MM.1S (cell line): ENCODE data around the gene ZNF205.

Source experiments
- DNase-seq: peaks from one replicate; pipeline ENCODE4 v3.0.0-alpha.2; 2015
- H2AFZ ChIP-seq: fragments of 300-600 bp; sonication (generic); 2 replicates; pipeline ENCODE4 v1.6.0; 2016; ENCODE audit warnings: antibody characterized with exemption, low read length
- H3F3A ChIP-seq: fragments of 300-600 bp; sonication (generic); 2 replicates; pipeline ENCODE4 v1.6.1; 2016; ENCODE audit warnings: mild to moderate bottlenecking, antibody characterized with exemption, low read length, moderate library complexity, mixed read lengths; ENCODE audit not compliant: insufficient read depth
- H3K27ac ChIP-seq: fragments of 300-600 bp; sonication (generic); 2 replicates; pipeline ENCODE4 v1.5.1; 2016; ENCODE audit warnings: mild to moderate bottlenecking, low read length
- H3K27me3 ChIP-seq: fragments of 300-600 bp; sonication (generic); replicated peaks from 2 replicates; pipeline ENCODE4 v1.6.0; 2016; ENCODE audit warnings: low read length; ENCODE audit not compliant: insufficient read depth
- H3K36me3 ChIP-seq: fragments of 300-600 bp; sonication (generic); replicated peaks from 2 replicates; pipeline ENCODE4 v1.6.1; 2016; ENCODE audit warnings: mild to moderate bottlenecking, low read length, mixed read lengths; ENCODE audit not compliant: insufficient read depth
- H3K4me1 ChIP-seq: fragments of 300-600 bp; sonication (generic); 2 replicates; pipeline ENCODE4 v1.6.1; 2016; ENCODE audit warnings: low read length, mixed read lengths
- H3K4me2 ChIP-seq: fragments of 300-600 bp; sonication (generic); 2 replicates; pipeline ENCODE4 v1.6.0; 2016; ENCODE audit warnings: low read depth, low read length
- H3K4me3 ChIP-seq: fragments of 300-600 bp; sonication (generic); 2 replicates; pipeline ENCODE4 v1.5.1; 2016; ENCODE audit warnings: low read length, mixed read lengths
- H3K79me2 ChIP-seq: fragments of 300-600 bp; sonication (generic); 2 replicates; pipeline ENCODE4 v1.6.1; 2016; ENCODE audit warnings: mixed run types, low read length, mixed read lengths
- H3K9ac ChIP-seq: fragments of 300-600 bp; sonication (generic); 2 replicates; pipeline ENCODE4 v1.6.1; 2016; ENCODE audit warnings: low read length, mixed read lengths
- H3K9me2 ChIP-seq: fragments of 300-600 bp; sonication (generic); replicated peaks from 2 replicates; pipeline ENCODE4 v1.6.1; 2016; ENCODE audit warnings: mild to moderate bottlenecking, low read length, mixed read lengths; ENCODE audit not compliant: insufficient read depth
- H3K9me3 ChIP-seq: fragments of 300-600 bp; sonication (generic); replicated peaks from 2 replicates; pipeline ENCODE4 v1.6.1; 2016; ENCODE audit warnings: mild to moderate bottlenecking, low read length, mixed read lengths; ENCODE audit not compliant: insufficient read depth
- H4K20me1 ChIP-seq: fragments of 300-600 bp; sonication (generic); 2 replicates; pipeline ENCODE4 v1.6.1; 2016; ENCODE audit warnings: mild to moderate bottlenecking, low read length, moderate library complexity, mixed read lengths; ENCODE audit not compliant: insufficient read depth
- EZH2 ChIP-seq: fragments of 300-600 bp; sonication (generic); optimal IDR thresholded peaks from 2 replicates; pipeline ENCODE3; 2017; ENCODE audit warnings: low read depth, mild to moderate bottlenecking, antibody characterized with exemption, low read length, mixed read lengths
- EZH2phosphoT487 ChIP-seq: fragments of 300-600 bp; sonication (generic); IDR thresholded peaks from 2 replicates; pipeline ENCODE4 v1.6.1; 2018; ENCODE audit warnings: antibody characterized with exemption, low read length
- TF ChIP-seq, protein P1 (sequence below): fragments of 300-600 bp; sonication (generic); IDR thresholded peaks from 2 replicates; pipeline ENCODE4 v1.5.1; 2016; ENCODE audit warnings: antibody characterized with exemption, low read length, mixed read lengths

The ZNF205 gene

DNA sequence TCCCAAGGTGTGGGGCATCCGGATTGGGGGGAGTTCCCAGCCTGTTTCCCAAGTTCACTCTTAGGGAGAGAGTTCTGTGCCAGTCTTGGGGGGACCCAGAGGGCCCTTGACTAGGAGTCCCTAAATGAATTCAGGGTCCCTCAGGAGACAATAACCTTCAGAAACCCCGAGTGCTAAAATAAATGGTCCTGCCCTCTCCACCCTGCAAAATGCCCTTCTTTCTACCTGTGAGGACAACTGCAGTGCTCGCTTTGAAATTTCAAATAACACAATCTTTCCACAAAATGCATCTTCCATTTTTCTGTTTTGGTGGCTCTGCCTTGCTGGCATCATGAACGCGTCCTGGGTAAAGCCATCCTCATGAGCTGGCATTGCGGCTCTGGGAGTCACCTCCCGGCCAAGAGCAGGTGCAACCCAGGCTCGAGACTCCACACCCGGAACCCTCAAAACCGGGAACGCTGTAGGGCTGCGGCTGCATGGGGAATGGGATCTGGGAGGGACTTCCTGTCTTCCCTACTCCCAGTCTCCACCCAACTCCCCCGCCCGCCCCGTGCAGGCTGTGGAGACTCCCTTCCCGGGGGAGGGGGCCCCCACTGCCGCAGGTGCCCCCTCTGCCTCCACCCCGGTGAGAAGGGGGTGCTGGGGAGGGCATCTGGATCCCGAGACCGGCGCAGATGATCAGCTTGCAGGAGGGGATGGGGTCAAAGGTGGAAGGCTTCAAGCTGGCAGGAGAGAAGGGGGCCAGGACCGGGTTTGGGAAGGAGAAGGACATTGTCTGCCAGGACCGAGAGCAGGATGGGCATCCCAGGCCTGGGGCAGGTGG lies at the start of gene ZNF205:
TSS of gene ZNF205 (plus strand) at position 529 of the 823 bp plus-strand sequence. CDS start 845 bp downstream, outside the sequence.
- H3K4me3 ChIP-seq = peak within 1 kb of the TSS; percentile 70
- H3K9me2 ChIP-seq = no peaks in the 10 kb centered on the region
- TF ChIP-seq EZH2phosphoT487 (no peak), EZH2 (no peak)
- TF ChIP-seq, protein P1, sequence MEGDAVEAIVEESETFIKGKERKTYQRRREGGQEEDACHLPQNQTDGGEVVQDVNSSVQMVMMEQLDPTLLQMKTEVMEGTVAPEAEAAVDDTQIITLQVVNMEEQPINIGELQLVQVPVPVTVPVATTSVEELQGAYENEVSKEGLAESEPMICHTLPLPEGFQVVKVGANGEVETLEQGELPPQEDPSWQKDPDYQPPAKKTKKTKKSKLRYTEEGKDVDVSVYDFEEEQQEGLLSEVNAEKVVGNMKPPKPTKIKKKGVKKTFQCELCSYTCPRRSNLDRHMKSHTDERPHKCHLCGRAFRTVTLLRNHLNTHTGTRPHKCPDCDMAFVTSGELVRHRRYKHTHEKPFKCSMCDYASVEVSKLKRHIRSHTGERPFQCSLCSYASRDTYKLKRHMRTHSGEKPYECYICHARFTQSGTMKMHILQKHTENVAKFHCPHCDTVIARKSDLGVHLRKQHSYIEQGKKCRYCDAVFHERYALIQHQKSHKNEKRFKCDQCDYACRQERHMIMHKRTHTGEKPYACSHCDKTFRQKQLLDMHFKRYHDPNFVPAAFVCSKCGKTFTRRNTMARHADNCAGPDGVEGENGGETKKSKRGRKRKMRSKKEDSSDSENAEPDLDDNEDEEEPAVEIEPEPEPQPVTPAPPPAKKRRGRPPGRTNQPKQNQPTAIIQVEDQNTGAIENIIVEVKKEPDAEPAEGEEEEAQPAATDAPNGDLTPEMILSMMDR = no peak
- H3K9me3 ChIP-seq = no peaks in the 10 kb centered on the region
- peak within 1 kb of the TSS; percentile 68 for H2AFZ ChIP-seq
- no peak within 1 kb of the TSS for H3K27ac ChIP-seq
- no peaks in the 10 kb centered on the region for H3F3A ChIP-seq
- no peaks in the 10 kb centered on the region for H4K20me1 ChIP-seq
- no peaks in the 10 kb centered on the region for H3K79me2 ChIP-seq
- no peaks in the 10 kb centered on the region for H3K36me3 ChIP-seq
- no peak for DNase-seq
- H3K27me3 ChIP-seq = peaks cover 8% of the 10 kb centered on the region
- peak within 1 kb of the TSS; percentile 49; the same call in 1 of the 2 replicates for H3K9ac ChIP-seq
- H3K4me2 ChIP-seq = peak within 1 kb of the TSS; percentile 86
- H3K4me1 ChIP-seq = peaks cover 9% of the 10 kb centered on the region

DNA sequence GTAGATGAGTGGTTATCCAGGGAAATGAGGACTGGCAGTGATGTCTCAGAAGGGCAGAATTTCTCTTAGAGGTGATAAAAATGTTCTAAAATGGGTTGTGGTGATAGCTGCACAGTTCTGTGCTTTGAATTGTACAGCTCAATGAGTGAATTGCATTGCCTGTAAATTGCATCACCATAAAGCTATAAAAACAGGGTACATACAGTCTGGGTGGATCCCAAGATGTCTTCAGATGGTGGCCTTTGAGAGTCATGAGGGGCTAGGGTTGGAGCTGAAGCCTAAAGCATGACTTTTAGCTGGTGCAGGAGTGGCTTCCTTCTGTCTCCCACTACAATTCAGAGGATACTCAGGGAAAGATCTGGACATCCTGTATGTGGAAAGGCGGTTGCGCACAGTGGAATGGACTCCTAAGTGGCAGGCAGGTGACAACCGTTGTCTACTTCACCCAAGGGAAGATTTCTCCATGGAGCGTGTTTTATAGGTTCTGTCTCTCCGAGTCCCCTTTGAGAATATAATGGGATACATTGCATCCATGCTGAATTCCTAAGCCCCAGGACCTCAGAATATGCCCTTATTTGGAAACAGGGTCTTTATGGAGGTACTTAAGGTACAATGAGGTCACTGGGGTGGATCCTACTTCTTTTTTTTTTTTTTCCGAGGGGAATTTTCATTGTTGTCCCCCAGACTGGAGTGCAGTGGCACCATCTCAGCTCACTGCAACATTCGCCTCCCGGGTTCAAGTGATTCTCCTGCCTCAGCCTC lies 48.6 kb upstream of the ZNF205 start:
- H3K9me2 ChIP-seq = no peaks in the 10 kb centered on the region
- no peak overlapping the region for H3K4me2 ChIP-seq
- no peak for DNase-seq
- H3K9ac ChIP-seq = no peak overlapping the region
- H3F3A ChIP-seq = no peaks in the 10 kb centered on the region
- TF ChIP-seq EZH2 (no peak), EZH2phosphoT487 (no peak)
- TF ChIP-seq, protein P1 = no peak
- no peaks in the 10 kb centered on the region for H3K36me3 ChIP-seq
- H4K20me1 ChIP-seq = no peaks in the 10 kb centered on the region
- no peaks in the 10 kb centered on the region for H3K79me2 ChIP-seq
- H3K4me3 ChIP-seq = no peak overlapping the region
- no peak overlapping the region for H3K27ac ChIP-seq
- no peaks in the 10 kb centered on the region for H3K9me3 ChIP-seq
- no peak overlapping the region for H2AFZ ChIP-seq
- peaks cover 12% of the 10 kb centered on the region; the same call in 1 of the 2 replicates for H3K4me1 ChIP-seq
- H3K27me3 ChIP-seq = peaks cover 65% of the 10 kb centered on the region

DNA sequence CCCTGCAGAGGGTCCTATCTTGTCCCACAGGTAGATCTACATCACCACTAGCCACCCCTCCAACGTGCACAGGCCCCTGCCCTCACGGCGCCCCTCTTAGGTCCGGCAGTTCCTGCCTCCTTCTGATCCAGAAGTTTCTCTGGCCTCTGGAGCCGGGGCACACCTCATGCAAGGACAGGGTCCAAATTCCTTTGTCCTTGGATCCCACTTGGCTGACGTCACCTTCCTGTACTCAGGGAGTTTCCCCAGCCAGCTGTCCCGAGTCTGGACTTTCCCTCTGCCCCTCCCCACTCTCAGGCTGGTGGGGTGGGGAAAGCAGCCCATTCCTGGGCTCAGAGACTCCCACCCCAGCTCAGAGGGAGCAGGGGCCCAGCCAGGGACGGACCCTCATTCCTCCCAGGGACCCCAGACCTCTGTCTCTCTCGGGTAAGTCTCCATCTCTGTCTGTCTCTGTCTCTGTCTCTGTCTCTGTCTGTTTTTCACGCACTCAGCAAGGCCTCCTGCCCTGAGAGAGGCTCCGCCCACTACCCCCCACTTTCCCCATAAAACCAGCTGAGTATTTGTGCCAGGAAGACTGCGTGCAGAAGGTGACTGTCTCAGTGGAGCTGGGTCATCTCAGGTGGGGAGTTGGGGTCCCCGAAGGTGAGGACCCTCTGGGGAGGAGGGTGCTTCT lies 47.2 kb upstream of the ZNF205 start, which contains the start of gene IL32:
TSS of gene IL32 (plus strand) at position 572 of the 673 bp plus-strand sequence. CDS start 172 bp downstream, outside the sequence.
- TF ChIP-seq, protein P1 = no peak
- TF ChIP-seq EZH2 (no peak), EZH2phosphoT487 (no peak)
- Histone ChIP-seq H3K27ac (no peak within 1 kb of the TSS), H3F3A (no peaks in the 10 kb centered on the region), H3K79me2 (no peaks in the 10 kb centered on the region), H3K27me3 (peaks cover 61% of the 10 kb centered on the region), H3K9ac (no peak within 1 kb of the TSS), H3K9me3 (no peaks in the 10 kb centered on the region), H2AFZ (peak within 1 kb of the TSS; percentile 31; the same call in 1 of the 2 replicates), H3K4me2 (no peak within 1 kb of the TSS; the same call in 1 of the 2 replicates), H3K4me1 (peaks cover 9% of the 10 kb centered on the region; the same call in 1 of the 2 replicates), H3K4me3 (no peak within 1 kb of the TSS), H3K9me2 (no peaks in the 10 kb centered on the region), H3K36me3 (no peaks in the 10 kb centered on the region), H4K20me1 (no peaks in the 10 kb centered on the region)
- DNase-seq = no peak
